GM21390 (cell line): ENCODE results near the gene ATP2A3.

Source experiments
- ATAC-seq: cut with Tn5 transposase; IDR thresholded peaks from one replicate; pipeline ENCODE4 v1.9.1; 2021; ENCODE audit not compliant: unreplicated experiment

ATP2A3 gene

GRCh38 chr17:3893720-3894116, 70.5 kb downstream of the ATP2A3 start:
- no peak for ATAC-seq

- peak; percentile 85 for ATAC-seq
These were observed 71.1 kb downstream of the ATP2A3 start, which contains the start of gene CAMKK1 for GRCh38 chr17:3893003-3893719. CAMKK1 (minus strand) TSS chr17:3893053; CDS start chr17:3885687, 7,366 bp downstream.

- no peak for ATAC-seq
These were observed 71.9 kb downstream of the ATP2A3 start for GRCh38 chr17:3892095-3892998.

GRCh38 chr17:3891626-3892094, 72.6 kb downstream of the ATP2A3 start:
- ATAC-seq = no peak

- no peak for ATAC-seq
These were observed 73.4 kb downstream of the ATP2A3 start for GRCh38 chr17:3890878-3891219.

GRCh38 chr17:3890082-3890877, 74.0 kb downstream of the ATP2A3 start:
- no peak for ATAC-seq

GRCh38 chr17:3889325-3890012, 74.8 kb downstream of the ATP2A3 start:
- no peak for ATAC-seq

- no peak for ATAC-seq
These were observed 75.7 kb downstream of the ATP2A3 start for GRCh38 chr17:3888343-3889171.

GRCh38 chr17:3887804-3888203, 76.4 kb downstream of the ATP2A3 start:
- no peak for ATAC-seq

GRCh38 chr17:3887394-3887793, 76.8 kb downstream of the ATP2A3 start:
- ATAC-seq = no peak

- ATAC-seq = no peak
These were observed 77.5 kb downstream of the ATP2A3 start for GRCh38 chr17:3886776-3887175.

- ATAC-seq = no peak
These were observed 78.3 kb downstream of the ATP2A3 start for GRCh38 chr17:3885970-3886369.

- ATAC-seq = no peak
These were observed 79.0 kb downstream of the ATP2A3 start for GRCh38 chr17:3885271-3885670.

GRCh38 chr17:3884188-3884587, 80.0 kb downstream of the ATP2A3 start:
- ATAC-seq = no peak

GRCh38 chr17:3882276-3882675, 82.0 kb downstream of the ATP2A3 start:
- no peak for ATAC-seq

GRCh38 chr17:3880983-3881382, 83.3 kb downstream of the ATP2A3 start:
- no peak for ATAC-seq

GRCh38 chr17:3879591-3880417, 84.4 kb downstream of the ATP2A3 start:
- ATAC-seq = no peak

GRCh38 chr17:3879186-3879585, 85.1 kb downstream of the ATP2A3 start:
- no peak for ATAC-seq

- no peak for ATAC-seq
These were observed 87.0 kb downstream of the ATP2A3 start for GRCh38 chr17:3877220-3877619.
